HL-60/S4 treated with phorbol 12-myristate 13-acetate at 8.2 ng/mL for 4 days and 3 days (cell line): Measurements from ENCODE around the gene SLAMF8.

Experiments
- in situ Hi-C: fragments of 300-500 bp; cut with MboI; formaldehyde crosslinking; loops from 2 replicates; pipeline ENCODE4 v1.15.0; 2022; ENCODE audit warnings: low sequenced_read_pairs

Gene SLAMF8

GRCh38 chr1:159826441-159827101 lies at the start of gene SLAMF8:
TSS of gene SLAMF8 (plus strand) at chr1:159826873. CDS start at chr1:159826899, 26 bp downstream.
- in situ Hi-C loops: no loop called here

- in situ Hi-C loops: loop anchor here (25.0 kb wide), 1 partner anchor 234 kb away; no protein-coding TSS in a partner anchor
Measured at GRCh38 chr1:159778266-159778665, 48.4 kb upstream of the SLAMF8 start.

GRCh38 chr1:159779403-159779851 lies 47.2 kb upstream of the SLAMF8 start:
- in situ Hi-C loops: loop anchor here (25.0 kb wide), 1 partner anchor 233 kb away; no protein-coding TSS in a partner anchor

GRCh38 chr1:159780583-159781582 lies 45.8 kb upstream of the SLAMF8 start, which contains the start of gene DUSP23:
TSS of gene DUSP23 (plus strand) at chr1:159780962. CDS start at chr1:159781101, 139 bp downstream.
- in situ Hi-C loops: loop anchor here (25.0 kb wide), 1 partner anchor 231 kb away; no protein-coding TSS in a partner anchor

- in situ Hi-C loops: loop anchor here (25.0 kb wide), 1 partner anchor 230 kb away; no protein-coding TSS in a partner anchor
Measured at GRCh38 chr1:159781992-159782391, 44.7 kb upstream of the SLAMF8 start.

- in situ Hi-C loops: loop anchor here (25.0 kb wide), 1 partner anchor 229 kb away; no protein-coding TSS in a partner anchor
Measured at GRCh38 chr1:159783724-159784123, 42.9 kb upstream of the SLAMF8 start.

GRCh38 chr1:159786465-159786864 lies 40.2 kb upstream of the SLAMF8 start:
- in situ Hi-C loops: loop anchor here (25.0 kb wide), 1 partner anchor 226 kb away; no protein-coding TSS in a partner anchor

GRCh38 chr1:159786966-159787365 lies 39.7 kb upstream of the SLAMF8 start:
- in situ Hi-C loops: loop anchor here (25.0 kb wide), 1 partner anchor 225 kb away; no protein-coding TSS in a partner anchor

- in situ Hi-C loops: loop anchor here (25.0 kb wide), 1 partner anchor 222 kb away; no protein-coding TSS in a partner anchor
Measured at GRCh38 chr1:159790237-159790917, 36.3 kb upstream of the SLAMF8 start.

GRCh38 chr1:159791031-159791430 lies 35.6 kb upstream of the SLAMF8 start:
- in situ Hi-C loops: loop anchor here (25.0 kb wide), 1 partner anchor 221 kb away; no protein-coding TSS in a partner anchor

GRCh38 chr1:159791461-159791860 lies 35.2 kb upstream of the SLAMF8 start:
- in situ Hi-C loops: loop anchor here (25.0 kb wide), 1 partner anchor 221 kb away; no protein-coding TSS in a partner anchor

- in situ Hi-C loops: loop anchor here (5.0 to 25.0 kb wide), 2 partner anchors 97 to 217 kb away; no protein-coding TSS in a partner anchor
Measured at GRCh38 chr1:159795534-159795933, 31.1 kb upstream of the SLAMF8 start.

GRCh38 chr1:159798893-159799292 lies 27.8 kb upstream of the SLAMF8 start:
- in situ Hi-C loops: loop anchor here (5.0 to 25.0 kb wide), 2 partner anchors 93 to 213 kb away; no protein-coding TSS in a partner anchor

- in situ Hi-C loops: loop anchor here (5.0 to 25.0 kb wide), 2 partner anchors 93 to 213 kb away; no protein-coding TSS in a partner anchor
Measured at GRCh38 chr1:159799446-159799985, 27.2 kb upstream of the SLAMF8 start.

GRCh38 chr1:159800177-159800930 lies 26.3 kb upstream of the SLAMF8 start:
- in situ Hi-C loops: no loop called here

GRCh38 chr1:159802111-159802510 lies 24.6 kb upstream of the SLAMF8 start, which contains the start of gene FCRL6:
TSS of gene FCRL6 (plus strand) at chr1:159802360. CDS start at chr1:159802425, 65 bp downstream.
- in situ Hi-C loops: no loop called here

GRCh38 chr1:159803956-159804689 lies 22.6 kb upstream of the SLAMF8 start:
- in situ Hi-C loops: no loop called here

- in situ Hi-C loops: no loop called here
Measured at GRCh38 chr1:159804924-159805323, 21.7 kb upstream of the SLAMF8 start.
